Measurements from ENCODE around the gene SLC17A9. TPM values are rescaled to one million over a fixed set of nuclear protein-coding genes. Genes with fewer than 3 reads are reported as not detected.

SLC17A9 gene
- total RNA-seq, 2 donors from 2014 or later = 5.2 to 7.0 TPM

GRCh38 chr20:62940875-62941274 is 11.6 kb upstream of the SLC17A9 start:
- no peaks in the 10 kb centered on the region for H3K27me3 Mint-ChIP-seq
- H3K27ac Mint-ChIP-seq = no peak overlapping the region
- no peak for ATAC-seq (replicated peaks)
- peaks cover 9% of the 10 kb centered on the region for H3K4me1 Mint-ChIP-seq
- H3K36me3 Mint-ChIP-seq (ENCODE audit: low read depth) = peaks cover 82% of the 10 kb centered on the region
- no peaks in the 10 kb centered on the region for H3K9me3 Mint-ChIP-seq
- no peak overlapping the region for H3K4me3 Mint-ChIP-seq

GRCh38 chr20:62941792-62942191 is 10.7 kb upstream of the SLC17A9 start:
- no peak overlapping the region for H3K4me3 Mint-ChIP-seq
- H3K4me1 Mint-ChIP-seq = peaks cover 9% of the 10 kb centered on the region
- no peaks in the 10 kb centered on the region for H3K27me3 Mint-ChIP-seq
- peaks cover 89% of the 10 kb centered on the region for H3K36me3 Mint-ChIP-seq (ENCODE audit: low read depth)
- no peaks in the 10 kb centered on the region for H3K9me3 Mint-ChIP-seq
- no peak for ATAC-seq (replicated peaks)
- H3K27ac Mint-ChIP-seq = no peak overlapping the region

- H3K4me3 Mint-ChIP-seq = no peak overlapping the region
- ATAC-seq (replicated peaks) = no peak
- H3K27ac Mint-ChIP-seq = no peak overlapping the region
- no peaks in the 10 kb centered on the region for H3K27me3 Mint-ChIP-seq
- no peaks in the 10 kb centered on the region for H3K9me3 Mint-ChIP-seq
- peaks cover 90% of the 10 kb centered on the region for H3K36me3 Mint-ChIP-seq (ENCODE audit: low read depth)
- peaks cover 9% of the 10 kb centered on the region for H3K4me1 Mint-ChIP-seq
Observed at GRCh38 chr20:62942456-62942855, 10.1 kb upstream of the SLC17A9 start.

- peaks cover 9% of the 10 kb centered on the region for H3K4me1 Mint-ChIP-seq
- no peak overlapping the region for H3K4me3 Mint-ChIP-seq
- H3K9me3 Mint-ChIP-seq = no peaks in the 10 kb centered on the region
- no peaks in the 10 kb centered on the region for H3K27me3 Mint-ChIP-seq
- no peak overlapping the region for H3K27ac Mint-ChIP-seq
- peaks cover 97% of the 10 kb centered on the region for H3K36me3 Mint-ChIP-seq (ENCODE audit: low read depth)
- no peak for ATAC-seq (replicated peaks)
Observed at GRCh38 chr20:62943396-62943795, 9.1 kb upstream of the SLC17A9 start.

- H3K4me3 Mint-ChIP-seq = no peak overlapping the region
Observed at GRCh38 chr20:62944184-62944583, 8.3 kb upstream of the SLC17A9 start.

GRCh38 chr20:62944746-62945145 is 7.8 kb upstream of the SLC17A9 start:
- Mint-ChIP-seq H3K36me3 (ENCODE audit: low read depth) (peaks cover 97% of the 10 kb centered on the region), H3K27me3 (no peaks in the 10 kb centered on the region), H3K9me3 (no peaks in the 10 kb centered on the region), H3K4me3 (no peak overlapping the region), H3K4me1 (peaks cover 4% of the 10 kb centered on the region), H3K27ac (peak overlapping the region; percentile 54)
- ATAC-seq (replicated peaks) = no peak

More at GRCh38 chr20:62944184-62944583, 8.3 kb upstream of the SLC17A9 start:
- H3K27ac Mint-ChIP-seq = peak overlapping the region; percentile 54
- no peaks in the 10 kb centered on the region for H3K9me3 Mint-ChIP-seq
- peaks cover 97% of the 10 kb centered on the region for H3K36me3 Mint-ChIP-seq (ENCODE audit: low read depth)
- no peaks in the 10 kb centered on the region for H3K27me3 Mint-ChIP-seq
- H3K4me1 Mint-ChIP-seq = peaks cover 7% of the 10 kb centered on the region
- ATAC-seq (replicated peaks) = no peak

- peaks cover 4% of the 10 kb centered on the region for H3K4me1 Mint-ChIP-seq
- no peak overlapping the region for H3K27ac Mint-ChIP-seq
- ATAC-seq (replicated peaks) = no peak
- peaks cover 100% of the 10 kb centered on the region for H3K36me3 Mint-ChIP-seq (ENCODE audit: low read depth)
- H3K4me3 Mint-ChIP-seq = no peak overlapping the region
- no peaks in the 10 kb centered on the region for H3K27me3 Mint-ChIP-seq
- H3K9me3 Mint-ChIP-seq = no peaks in the 10 kb centered on the region
Observed at GRCh38 chr20:62945771-62946339, 6.7 kb upstream of the SLC17A9 start.

GRCh38 chr20:62946918-62947317 is 5.6 kb upstream of the SLC17A9 start:
- Mint-ChIP-seq H3K27ac (no peak overlapping the region), H3K27me3 (no peaks in the 10 kb centered on the region), H3K4me1 (peaks cover 4% of the 10 kb centered on the region), H3K4me3 (no peak overlapping the region), H3K36me3 (ENCODE audit: low read depth) (peaks cover 89% of the 10 kb centered on the region), H3K9me3 (no peaks in the 10 kb centered on the region)
- ATAC-seq (replicated peaks) = no peak

GRCh38 chr20:62947532-62948300 is 4.8 kb upstream of the SLC17A9 start:
- Mint-ChIP-seq H3K27ac (no peak overlapping the region), H3K27me3 (no peaks in the 10 kb centered on the region), H3K9me3 (no peaks in the 10 kb centered on the region), H3K36me3 (ENCODE audit: low read depth) (peaks cover 81% of the 10 kb centered on the region), H3K4me1 (peaks cover 4% of the 10 kb centered on the region), H3K4me3 (no peak overlapping the region)
- ATAC-seq (replicated peaks) = no peak

- no peak for ATAC-seq (replicated peaks)
- peaks cover 9% of the 10 kb centered on the region for H3K4me1 Mint-ChIP-seq
- no peak overlapping the region for H3K4me3 Mint-ChIP-seq
- peaks cover 65% of the 10 kb centered on the region for H3K36me3 Mint-ChIP-seq (ENCODE audit: low read depth)
- H3K27me3 Mint-ChIP-seq = no peaks in the 10 kb centered on the region
- H3K9me3 Mint-ChIP-seq = no peaks in the 10 kb centered on the region
- H3K27ac Mint-ChIP-seq = no peak overlapping the region
Observed at GRCh38 chr20:62949153-62949821, 3.2 kb upstream of the SLC17A9 start.

- Mint-ChIP-seq H3K27me3 (no peaks in the 10 kb centered on the region), H3K36me3 (ENCODE audit: low read depth) (peaks cover 59% of the 10 kb centered on the region), H3K4me1 (peaks cover 9% of the 10 kb centered on the region), H3K4me3 (no peak overlapping the region), H3K27ac (no peak overlapping the region), H3K9me3 (no peaks in the 10 kb centered on the region)
- ATAC-seq (replicated peaks) = no peak
Observed at GRCh38 chr20:62949962-62950361, 2.5 kb upstream of the SLC17A9 start.

GRCh38 chr20:62950741-62951140 is 1.8 kb upstream of the SLC17A9 start:
- Mint-ChIP-seq H3K27me3 (no peaks in the 10 kb centered on the region), H3K4me3 (no peak overlapping the region), H3K4me1 (peaks cover 9% of the 10 kb centered on the region), H3K27ac (no peak overlapping the region), H3K9me3 (no peaks in the 10 kb centered on the region), H3K36me3 (ENCODE audit: low read depth) (peaks cover 51% of the 10 kb centered on the region)
- ATAC-seq (replicated peaks) = no peak

- H3K27ac Mint-ChIP-seq = no peak overlapping the region
- peaks cover 45% of the 10 kb centered on the region for H3K36me3 Mint-ChIP-seq (ENCODE audit: low read depth)
- H3K27me3 Mint-ChIP-seq = no peaks in the 10 kb centered on the region
- H3K4me1 Mint-ChIP-seq = peaks cover 9% of the 10 kb centered on the region
- H3K9me3 Mint-ChIP-seq = no peaks in the 10 kb centered on the region
- no peak for ATAC-seq (replicated peaks)
- H3K4me3 Mint-ChIP-seq = no peak overlapping the region
Observed at GRCh38 chr20:62951143-62951895, 1.2 kb upstream of the SLC17A9 start.

- Mint-ChIP-seq H3K9me3 (no peaks in the 10 kb centered on the region), H3K4me1 (peaks cover 9% of the 10 kb centered on the region), H3K36me3 (ENCODE audit: low read depth) (peaks cover 39% of the 10 kb centered on the region), H3K4me3 (peak overlapping the region; percentile 59), H3K27ac (peak overlapping the region; percentile 72), H3K27me3 (no peaks in the 10 kb centered on the region)
- no peak for ATAC-seq (replicated peaks)
Observed at GRCh38 chr20:62951896-62952372, 575 bp upstream of the SLC17A9 start.

Measured in activated T-helper 17 cell treated with anti-CD3 and anti-CD28 coated beads, Interleukin-2, amount 50 U/mL, for 72 hours (primary cell).